Medulla oblongata (tissue), 1 donor: ENCODE results near the gene APMAP.
A peak's percentile ranks its signal among the peaks of the same experiment; 100 is the strongest.
"Not testable (repeated sequence)": the region's sequence is repeated elsewhere in the genome, so short reads cannot be mapped to it uniquely, and the experiment has no call there.

Source experiments
- DNase-seq: peaks from one replicate; pipeline ENCODE4 v3.0.0-alpha.2; 2015; ENCODE audit errors: extremely low spot score

The APMAP gene

DNA sequence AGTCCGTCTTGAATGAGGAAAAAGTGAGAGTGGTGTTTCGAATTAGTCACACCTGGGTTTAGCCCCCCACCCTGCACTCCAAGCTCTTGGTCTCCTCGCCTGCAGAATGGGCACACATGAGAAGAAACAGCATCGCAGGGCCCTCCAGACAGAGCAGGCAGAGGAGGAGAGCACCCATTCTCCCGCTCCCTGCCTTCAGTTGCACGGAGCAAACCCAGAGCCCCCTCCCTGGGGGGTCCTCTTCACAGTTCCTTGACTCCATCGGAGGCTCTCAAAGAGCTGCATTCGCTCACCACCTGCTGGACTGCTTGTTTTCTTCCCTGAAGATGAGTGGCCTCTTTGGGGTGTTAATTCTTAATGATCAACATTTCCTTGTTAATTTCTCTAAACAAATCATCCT, 38.4 kb downstream of the APMAP start:
- DNase-seq = no peak

DNA sequence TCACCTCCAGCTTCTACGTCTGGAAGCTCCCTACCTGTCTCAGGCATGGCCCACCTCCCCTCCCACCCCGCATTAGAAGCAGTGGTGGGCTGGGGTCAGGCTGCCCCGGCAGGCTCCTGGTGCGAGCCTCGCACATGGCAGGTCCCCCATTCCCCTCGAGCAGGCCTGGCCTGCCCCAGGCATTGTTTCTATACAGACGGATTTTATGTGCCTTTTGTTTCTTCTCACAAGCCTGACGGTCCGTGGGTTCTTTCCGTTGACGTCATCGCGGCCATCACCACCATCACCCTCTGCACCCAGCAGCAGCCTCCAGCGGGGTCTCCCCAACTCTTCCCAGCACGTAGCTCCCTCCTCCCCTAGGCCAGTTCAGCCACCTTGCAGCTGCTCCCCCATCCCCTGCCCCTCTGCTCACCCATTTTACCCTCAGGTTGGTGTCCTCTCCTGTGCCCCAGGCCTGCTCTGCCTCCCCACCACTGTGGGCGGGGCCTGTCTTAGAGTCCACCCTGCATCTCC, 38.9 kb downstream of the APMAP start:
- no peak for DNase-seq

DNA sequence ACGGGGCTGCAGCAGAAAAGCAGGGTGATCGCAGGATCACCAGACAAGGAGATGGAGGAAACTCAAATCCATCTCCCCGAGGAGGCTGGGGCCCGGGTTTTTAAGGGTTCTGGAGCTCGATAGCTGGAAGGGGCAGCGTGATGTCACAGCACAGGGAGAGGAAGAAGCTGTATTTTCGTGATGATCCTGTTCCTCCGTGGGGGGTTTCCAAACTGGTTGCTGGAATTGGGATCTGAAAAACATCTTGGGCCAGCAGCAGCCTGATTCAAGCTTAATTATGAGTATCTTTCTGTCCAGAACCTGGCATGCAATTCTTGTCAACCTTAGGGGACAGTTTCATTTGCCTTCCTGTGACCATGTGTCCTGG, 39.4 kb downstream of the APMAP start:
- no peak for DNase-seq

DNA sequence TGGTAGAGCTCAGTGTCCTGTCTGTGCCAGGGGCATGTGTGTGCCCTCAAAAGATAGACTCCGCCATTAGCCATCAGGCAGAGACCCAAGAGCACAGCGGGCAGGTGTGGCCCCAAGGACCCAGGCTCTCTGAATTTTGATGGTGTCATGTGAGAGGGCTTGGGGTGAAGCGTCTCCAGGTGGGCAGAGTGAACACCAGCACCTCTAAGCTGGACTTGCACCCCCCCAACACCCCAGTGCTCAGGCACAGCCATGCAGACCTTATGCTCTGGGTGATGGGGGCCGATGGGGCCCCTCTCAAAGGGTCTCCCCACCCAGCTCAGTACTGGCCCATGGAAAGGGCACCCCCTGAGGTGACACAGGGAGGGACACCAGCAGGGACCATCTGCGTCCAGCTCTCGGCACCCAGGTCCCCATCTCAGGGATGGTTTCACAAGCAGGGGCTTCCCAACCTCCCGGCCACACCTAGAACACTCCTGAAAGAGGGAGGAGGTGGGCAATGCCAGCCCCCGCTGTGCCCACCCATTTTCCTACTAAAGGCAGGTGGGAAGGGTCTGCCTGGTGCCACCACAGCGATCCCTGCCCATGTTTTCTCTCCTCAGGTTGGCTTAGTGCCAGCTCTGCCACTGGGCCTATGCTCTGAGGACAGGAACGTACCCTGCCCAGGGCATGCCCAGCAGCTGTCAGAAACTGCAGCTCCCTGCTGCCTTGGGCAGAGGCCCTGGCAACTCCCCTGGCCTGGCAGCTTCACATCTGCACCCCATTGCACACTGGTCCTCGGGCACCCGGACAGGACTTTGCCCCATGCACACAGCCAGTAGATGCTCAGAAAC, 40.0 kb downstream of the APMAP start:
- no peak for DNase-seq

DNA sequence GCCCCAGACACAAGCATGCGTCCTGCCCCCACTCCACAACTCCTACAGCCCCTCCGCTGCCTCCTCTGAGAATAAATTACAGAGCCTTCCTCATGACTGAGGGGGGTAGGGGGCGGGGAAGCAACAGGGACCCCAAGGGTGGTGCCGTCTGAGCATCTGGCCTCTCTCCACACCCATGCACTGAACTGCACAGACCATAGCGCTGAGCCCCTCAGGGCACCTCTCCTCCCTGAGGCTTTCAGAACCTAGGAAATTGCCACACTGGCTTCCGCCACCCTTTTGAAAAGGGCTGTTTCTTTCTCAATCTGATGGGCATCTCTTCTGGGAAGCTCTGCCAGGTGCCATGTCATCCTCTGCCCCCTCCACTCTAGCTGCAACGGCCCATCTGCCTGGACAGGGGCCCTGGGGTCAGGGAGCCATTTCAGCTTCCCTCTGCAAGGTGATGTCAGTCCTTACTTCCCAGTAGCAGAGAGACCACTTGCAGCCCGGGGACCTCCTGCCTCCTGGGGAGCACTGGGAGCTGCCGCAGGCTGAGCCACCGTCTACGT, 40.9 kb downstream of the APMAP start:
- DNase-seq = no peak

DNA sequence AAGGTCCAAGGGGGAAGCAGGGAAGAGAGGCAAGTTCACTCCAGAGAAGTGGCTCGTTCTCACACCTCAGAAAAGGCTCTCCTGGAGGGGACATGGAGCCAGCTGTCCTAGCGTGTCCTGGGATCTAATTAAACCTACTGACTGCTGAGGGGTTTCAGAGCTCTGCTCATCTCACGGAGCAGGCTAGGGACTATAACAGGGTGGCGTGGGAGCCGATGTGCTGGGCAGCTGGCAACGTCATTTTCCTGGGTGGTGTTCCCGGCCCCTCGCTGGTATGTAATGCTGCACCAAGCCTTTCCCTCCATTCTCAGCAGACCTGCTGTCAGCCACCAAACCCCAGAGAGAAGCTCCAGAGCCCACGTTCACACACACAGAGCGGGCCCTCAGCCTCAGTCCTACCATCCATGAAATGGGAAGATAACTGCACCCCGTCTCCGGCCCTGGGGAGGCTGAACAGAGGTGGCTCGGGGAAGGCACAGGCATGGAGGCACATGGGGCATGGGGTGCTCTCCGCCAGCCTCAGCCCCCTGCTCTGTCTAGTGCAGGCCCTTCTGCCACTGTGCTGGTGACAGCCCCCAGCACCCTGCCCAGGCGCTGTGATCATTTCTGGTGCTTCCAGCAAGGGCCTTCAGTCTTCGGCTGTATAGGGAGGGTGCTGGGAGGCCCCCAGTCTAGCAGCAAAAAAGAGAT, 41.6 kb downstream of the APMAP start:
- DNase-seq = no peak

DNA sequence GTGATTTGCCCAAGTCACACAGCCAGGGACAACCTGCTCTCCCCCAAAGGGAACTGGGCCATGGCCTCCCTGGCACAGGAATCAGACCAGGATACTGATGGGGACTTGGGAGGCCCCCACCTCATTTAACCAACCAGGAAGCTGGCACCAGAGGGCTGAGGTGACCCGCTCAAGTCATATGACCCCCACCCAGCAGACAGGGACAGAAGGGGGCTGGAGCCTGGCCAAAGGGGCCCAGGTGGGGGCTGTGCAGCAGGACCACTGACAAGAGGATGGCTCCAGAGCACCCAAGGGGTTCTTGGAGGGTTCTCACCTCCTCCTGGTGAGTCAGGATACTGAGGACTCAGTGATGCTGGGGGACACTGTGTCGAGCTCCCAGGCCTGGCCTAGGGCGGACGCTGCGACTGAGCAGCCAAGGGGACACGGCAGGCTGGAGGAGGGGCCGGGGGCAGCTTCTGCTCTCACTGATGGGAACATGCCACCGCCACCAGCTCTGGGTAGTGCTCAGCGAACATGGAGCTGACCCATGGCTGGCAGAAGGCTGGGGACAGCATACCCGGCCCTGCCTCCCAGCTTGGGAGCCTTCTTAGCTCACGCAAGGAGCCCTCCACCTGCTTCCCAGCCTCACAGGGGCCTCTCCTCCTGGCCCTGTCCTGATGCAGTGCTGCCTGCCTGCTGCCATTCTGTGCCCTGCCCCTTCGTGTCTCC, 42.3 kb downstream of the APMAP start:
- no peak for DNase-seq

DNA sequence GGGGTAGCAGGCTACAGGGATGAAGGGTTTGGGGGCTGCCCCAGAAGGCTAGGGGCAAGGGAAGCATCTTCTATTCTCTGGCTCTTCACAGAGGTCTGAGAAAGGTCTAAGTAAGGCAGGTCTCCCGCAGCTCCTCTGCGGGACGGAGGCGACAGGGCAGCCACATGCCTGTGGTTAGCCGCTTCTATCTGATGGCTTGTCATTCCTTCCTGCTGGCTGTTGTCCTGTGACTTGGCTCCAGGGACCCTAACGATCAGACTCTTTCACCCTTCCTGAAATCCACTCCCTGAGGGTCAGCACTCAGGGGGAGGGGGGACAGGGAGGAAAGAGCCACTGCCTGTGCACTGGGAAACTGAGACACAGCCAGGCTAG, 42.8 kb downstream of the APMAP start:
- no peak for DNase-seq

DNA sequence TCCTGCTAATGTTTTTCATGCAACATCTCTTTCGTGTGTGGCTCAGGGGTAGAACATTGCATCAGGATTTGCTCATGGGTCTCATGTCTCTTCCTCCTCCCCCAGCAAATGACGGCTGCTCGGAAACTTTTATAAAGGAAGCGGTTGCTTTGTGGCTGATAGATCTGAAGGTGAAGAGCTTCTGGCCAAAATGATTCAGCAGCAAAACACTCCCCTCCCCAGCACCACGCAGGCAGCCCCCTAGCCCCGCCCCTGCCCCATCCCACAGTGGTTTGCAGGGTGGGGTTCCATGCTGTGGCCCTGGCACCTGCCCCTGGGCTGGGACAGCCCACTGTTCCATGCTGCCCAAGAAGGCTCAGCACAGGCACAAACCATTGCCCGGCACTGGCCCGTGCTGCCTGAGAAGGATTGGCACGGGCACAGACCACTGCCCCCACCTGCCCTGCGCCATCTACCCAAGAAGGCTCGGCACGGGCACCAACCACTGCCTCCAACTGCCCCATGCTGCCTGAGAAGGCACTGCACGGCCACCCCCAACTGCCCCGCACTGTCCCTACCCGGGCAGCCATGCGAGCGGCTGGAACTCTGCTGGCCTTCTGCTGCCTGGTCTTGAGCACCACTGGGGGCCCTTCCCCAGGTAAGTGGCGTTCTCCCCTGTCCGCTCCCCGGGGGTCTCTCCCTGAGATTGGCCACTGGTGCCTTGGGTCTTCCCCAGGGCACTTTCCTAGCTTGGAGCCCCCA, 43.4 kb downstream of the APMAP start, which contains the start of gene CST7:
Gene CST7, plus strand, starts transcription at position 331 of the 741 bp plus-strand sequence. Its CDS starts 237 bp downstream, at position 568.
- peak; percentile 51 for DNase-seq

DNA sequence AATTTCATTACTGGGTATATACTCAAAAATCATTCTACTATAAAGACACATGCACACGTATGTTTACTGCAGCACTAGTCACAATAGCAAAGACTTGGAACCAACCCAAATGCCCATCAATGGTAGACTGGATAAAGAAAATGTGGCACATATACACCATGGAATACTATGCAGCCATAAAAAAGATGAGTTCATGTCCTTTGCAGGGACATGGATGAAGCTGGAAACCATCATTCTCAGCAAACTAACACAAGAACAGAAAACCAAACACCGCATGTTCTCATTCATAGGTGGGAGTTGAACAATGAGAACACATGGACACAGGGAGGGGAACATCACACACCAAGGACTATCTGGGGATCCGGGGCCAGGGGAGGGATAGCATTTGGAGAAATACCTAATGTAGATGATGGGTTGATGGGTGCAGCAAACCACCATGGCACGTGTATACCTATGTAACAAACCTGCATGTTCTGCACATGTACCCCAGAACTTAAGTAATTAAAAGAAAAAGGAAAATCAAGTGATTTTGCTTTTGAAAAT, 44.1 kb downstream of the APMAP start:
- DNase-seq = not testable (repeated sequence)

DNA sequence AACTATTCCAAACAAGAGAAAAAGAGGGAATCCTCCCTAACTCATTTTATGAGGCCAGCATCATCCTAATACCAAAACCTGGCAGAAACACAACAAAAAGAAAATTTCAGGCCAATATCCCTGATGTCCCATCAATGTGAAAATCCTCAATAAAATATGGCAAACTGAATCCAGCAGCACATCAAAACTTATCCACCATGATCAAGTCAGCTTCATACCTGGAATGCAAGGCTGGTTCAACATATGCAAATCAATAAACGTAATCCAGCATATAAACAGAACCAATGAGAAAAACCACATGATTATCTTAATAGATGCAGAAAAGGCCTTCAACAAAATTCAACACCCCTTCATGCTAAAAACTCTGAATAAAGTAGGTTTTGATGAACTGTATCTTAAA, 46.2 kb downstream of the APMAP start:
- DNase-seq = not testable (repeated sequence)

DNA sequence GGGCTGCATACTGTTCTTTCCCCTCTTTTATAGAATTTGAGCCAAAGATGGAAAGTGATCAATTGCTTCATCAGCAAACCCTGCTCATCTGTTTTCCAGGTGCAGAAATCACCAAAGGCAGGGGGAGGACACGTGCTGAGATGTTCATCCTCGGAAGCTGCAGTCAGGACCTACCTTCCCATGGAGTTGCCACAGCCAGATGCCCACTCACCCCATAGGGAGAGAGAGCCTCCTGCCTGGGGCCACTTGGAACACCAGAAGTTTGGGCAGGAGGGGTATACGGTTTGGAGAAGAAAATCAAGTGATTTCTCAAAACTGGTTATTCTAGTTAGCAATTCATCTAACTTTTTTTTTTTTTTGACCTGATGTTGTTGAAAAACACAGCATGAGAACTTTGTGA, 48.8 kb downstream of the APMAP start:
- DNase-seq = no peak

DNA sequence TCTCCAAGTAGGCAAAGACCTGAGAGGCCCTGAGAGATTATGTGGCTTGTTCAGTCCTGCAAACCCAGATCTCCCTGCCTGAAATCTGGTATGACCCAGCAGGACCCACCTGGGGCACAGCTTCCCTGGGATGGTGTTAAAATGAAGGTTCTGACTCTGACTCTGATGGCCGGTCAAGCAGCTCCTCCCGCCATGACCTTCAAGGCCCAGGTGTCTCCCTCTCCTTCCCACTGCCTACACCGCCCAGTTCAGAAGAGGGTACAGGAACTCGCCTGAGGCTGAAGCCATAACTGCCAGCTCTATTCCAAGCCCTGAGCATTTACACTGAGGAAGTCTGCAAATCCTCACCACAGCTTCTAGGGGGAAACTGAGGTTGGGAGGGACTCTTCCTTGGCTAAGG, 49.4 kb downstream of the APMAP start:
- DNase-seq = no peak

DNA sequence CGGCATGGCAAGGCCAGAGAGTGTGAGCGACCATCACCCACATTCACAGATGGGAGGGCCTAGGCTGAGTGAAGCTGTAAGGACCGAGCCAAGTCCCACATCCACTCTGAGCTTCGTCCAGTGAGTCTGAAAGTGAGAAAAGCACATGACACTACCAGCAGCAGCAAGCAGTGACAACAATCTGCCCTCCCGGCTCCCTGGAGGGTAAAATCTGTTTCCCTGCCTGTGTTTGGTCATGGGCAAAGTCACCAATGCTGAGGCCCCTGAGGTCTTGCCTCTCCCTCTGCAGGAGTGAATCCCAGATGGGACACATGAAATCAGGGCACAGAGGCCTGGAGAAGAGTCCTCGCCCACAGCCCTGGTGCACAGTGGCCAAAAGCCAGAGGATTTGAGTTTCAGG, 49.9 kb downstream of the APMAP start:
- no peak for DNase-seq

DNA sequence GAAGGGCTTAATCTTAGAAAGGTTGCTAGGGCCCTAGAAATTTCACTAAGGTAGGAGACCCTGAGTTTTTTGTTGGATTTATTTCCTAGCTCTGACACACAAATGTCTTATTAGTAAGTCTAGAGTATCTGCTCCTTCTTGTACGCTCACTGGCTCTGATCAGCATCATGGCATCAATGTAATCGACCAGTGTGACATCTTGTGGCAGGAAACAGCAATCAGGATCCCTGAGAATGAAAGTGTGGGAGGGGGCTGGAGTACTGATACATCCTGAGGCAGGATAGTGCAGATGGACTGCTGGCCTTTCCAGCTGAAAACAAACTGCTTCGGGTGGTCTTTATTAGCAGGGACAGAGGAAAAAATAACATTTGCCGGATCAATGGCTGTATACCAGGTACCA, 53.5 kb downstream of the APMAP start:
- no peak for DNase-seq

DNA sequence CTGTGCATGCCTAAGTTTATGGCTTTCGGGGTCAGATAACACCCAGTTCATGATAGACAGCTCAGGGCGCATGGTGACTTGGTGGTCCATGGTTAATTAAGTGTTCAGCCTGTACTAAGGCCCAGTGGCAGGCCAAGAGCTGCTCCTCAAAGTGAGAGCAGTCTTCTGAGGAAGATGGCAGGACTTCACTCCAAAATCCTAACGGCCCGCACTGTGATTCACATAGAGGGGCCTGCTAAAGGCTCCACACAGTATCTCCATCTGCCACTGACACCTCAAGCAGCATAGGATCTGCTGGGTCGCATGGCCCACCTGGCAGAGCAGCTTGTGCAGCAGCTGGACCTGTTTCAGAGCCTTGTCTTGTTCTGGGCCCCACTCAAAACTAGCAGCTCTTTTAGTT, 54.1 kb downstream of the APMAP start:
- no peak for DNase-seq

DNA sequence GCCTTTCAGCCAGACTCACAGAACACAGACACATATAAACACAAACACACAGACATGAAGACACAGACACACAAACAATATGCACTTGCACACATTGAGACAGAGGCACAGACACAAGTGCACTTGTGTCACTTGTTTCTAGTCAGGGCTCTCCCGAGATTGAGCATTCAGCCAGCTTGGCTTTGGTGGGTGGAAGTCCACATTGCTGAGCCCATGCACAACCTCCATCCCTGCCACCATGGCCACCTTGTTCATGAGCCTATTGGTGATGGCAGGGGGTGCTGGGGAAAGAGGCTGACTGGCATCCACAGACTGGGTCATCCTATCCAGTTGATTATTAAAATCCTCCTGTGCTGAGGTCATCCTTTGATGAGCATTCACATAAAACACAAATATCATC, 55.0 kb downstream of the APMAP start:
- no peak for DNase-seq

DNA sequence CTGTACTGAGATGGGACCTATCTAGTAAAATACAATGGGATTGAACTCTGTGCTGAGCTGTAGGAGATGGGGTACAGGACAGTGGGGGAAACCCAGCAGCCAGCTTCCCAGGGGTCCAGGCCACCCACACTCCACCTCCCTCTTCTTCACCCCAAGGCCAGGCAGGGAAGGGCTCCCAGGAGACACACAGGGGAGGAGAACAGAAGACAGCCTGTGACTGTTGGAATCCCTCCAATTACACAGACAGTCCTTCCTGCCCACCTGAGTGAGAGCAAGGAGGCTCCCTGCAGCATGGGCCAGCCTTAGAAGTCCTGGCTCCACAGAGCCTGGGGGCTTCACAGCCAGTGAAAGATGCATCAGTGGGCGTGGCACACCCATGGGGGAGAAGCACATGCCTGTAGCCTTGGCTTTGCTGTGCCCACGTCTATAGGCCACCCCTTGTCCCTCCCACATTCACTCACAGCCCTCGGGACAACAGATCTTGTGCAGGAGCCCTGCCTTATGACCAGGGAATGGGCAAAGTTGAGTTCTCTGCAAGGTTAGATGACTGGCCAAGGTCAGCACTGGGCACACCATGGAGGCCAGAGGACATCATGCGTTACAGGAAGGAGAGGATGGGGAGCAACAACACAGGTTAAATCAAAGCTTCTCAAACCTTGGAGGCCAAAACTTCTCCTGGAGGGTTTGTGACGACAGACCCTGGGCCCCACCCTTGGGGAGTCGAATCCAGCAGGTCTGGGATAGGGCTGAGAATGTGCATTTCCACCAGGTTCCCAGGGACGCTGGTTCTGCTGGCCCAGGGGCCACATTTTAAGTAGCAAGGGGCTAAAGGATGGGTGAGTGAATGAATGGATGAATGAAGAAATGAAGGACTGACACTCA, 55.8 kb downstream of the APMAP start:
- no peak for DNase-seq

DNA sequence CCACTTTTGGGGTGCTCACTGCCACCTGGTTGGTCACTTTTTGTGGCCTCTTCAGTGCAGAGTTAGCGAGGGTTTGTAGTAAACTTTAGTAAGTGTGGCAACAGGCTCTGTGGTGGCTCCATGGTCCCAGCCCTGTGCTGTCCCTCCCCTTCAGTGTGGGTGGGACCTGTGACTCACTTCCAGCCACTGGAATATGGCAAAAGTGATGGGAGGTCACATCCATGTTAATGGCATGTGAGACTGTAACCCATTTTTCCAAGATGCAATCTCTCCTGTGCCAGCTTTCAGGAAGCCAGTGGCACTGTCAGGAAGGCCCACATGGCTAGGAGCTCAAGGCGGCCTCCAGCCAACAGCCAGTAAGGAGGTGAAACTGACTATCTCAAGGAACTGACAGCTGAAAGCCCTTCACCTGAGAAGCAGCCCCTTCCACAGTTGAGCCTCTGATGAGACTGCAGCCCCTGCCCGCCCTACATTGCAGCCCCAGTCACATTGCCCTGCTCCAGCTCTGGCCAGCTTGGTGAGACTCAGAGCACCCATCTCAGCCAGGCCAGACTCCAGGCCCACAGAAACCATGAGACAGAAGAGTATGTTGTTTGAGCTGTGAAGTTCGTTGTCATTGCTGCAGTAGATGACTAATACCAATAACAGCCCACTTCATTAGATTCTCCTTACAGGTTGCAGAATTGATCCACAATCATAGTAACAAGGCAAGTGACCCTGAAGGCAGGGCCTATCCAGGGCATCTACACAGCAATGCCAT, 56.6 kb downstream of the APMAP start:
- no peak for DNase-seq
